ENCODE data around the gene BATF. TPM values are rescaled to one million over a fixed set of nuclear protein-coding genes. Genes with fewer than 3 reads are reported as not detected.
A peak's percentile ranks its signal among the peaks of the same experiment; 100 is the strongest.

Gene BATF
- total and polyA plus RNA-seq, 5 donors from 2014 or later = 50.7 to 119 (median 104) TPM

DNA sequence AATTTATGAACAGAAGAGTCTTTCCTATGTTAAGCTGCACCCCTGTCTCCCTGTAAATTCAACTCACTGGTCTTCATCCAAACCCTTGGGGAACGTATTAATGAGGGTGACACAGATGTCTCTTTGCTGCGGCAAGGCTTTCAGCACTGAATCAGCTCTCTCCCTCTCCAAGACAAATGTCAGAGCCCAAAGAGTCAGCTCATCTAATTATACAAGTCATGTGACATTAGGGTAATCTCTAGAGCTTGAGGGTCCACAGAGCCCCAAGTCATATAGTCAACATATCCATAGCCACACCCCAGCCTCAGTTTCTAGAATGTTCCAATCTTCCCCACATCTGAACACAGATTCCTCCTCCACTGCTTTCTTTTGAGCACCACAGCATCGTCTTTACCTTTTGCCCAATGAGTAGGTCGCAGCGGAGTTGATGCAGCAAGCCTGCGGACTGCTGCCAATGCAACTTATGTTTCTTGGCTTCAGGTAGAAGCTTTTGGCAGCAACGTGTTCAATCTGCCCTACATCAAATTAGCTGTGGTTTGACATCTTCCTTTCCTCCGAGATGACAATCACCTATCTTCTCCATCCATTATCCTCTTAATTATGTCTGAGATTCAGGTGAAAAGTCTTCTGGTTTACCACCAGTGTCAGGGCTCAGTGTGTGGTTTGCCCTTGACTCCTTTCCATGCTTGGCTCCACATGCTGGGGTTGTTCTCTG is 5.3 kb downstream of the BATF start:
- peak overlapping the region; percentile 61 for H3K27ac ChIP-seq (ENCODE audit: insufficient read depth, low read length, poor library complexity, severe bottlenecking)
- H3K4me1 ChIP-seq (ENCODE audit: control insufficient read depth, insufficient read depth, low read length, poor library complexity, severe bottlenecking) = peaks cover 71% of the 10 kb centered on the region

DNA sequence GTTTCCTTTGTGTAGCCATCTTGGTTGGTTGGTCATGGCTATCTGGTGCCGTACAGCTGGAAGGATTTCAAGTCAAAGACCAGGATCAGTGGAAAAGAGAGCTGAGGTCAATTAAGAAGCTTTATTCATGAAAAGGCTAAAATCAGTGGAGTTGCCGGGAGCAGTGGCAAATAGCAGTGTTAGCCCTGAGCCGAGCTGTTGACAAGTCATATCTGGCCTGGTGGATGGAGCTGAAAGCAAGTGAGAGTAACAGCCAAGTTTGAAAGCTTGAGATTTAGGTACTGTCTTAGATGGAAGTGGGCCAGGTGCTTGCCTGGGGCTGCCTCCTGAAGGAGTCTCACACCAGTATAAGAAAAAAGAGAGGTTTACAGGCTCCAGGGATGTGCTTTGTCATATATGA is 9.0 kb downstream of the BATF start:
- no peak for DNase-seq
- Histone ChIP-seq H3K4me3 (ENCODE audit: low read depth, low read length) (peak overlapping the region; percentile 62), H3K27ac (ENCODE audit: insufficient read depth, low read length, poor library complexity, severe bottlenecking) (peak overlapping the region; percentile 67), H3K27me3 (ENCODE audit: control insufficient read depth, insufficient read depth, low read length) (no peaks in the 10 kb centered on the region), H3K36me3 (ENCODE audit: control insufficient read depth, insufficient read depth, low read length) (peaks cover 33% of the 10 kb centered on the region), H3K9me3 (ENCODE audit: control insufficient read depth in 2 of 2, low read length in 2 of 2) (no peaks in the 10 kb centered on the region), H3K4me1 (ENCODE audit: control insufficient read depth, insufficient read depth, low read length, poor library complexity, severe bottlenecking) (peaks cover 72% of the 10 kb centered on the region)
- no peak for ATAC-seq (ENCODE audit: low read depth in 2 of 2)
- Mint-ChIP-seq H3K36me3 (peaks cover 50% of the 10 kb centered on the region), H3K9me3 (no peaks in the 10 kb centered on the region), H3K27ac (peak overlapping the region; percentile 28 to 87 (median 83)), H3K27me3 (no peaks in the 10 kb centered on the region), H3K4me1 (peaks cover 44 to 82% (median 71%) of the 10 kb centered on the region in 4 donors), H3K4me3 (peak overlapping the region; percentile 37 to 65 (median 52))

More for the DNA sequence above, 5.3 kb downstream of the BATF start:
- Histone ChIP-seq H3K4me3 (ENCODE audit: low read depth, low read length) (peak overlapping the region; percentile 94), H3K36me3 (ENCODE audit: control insufficient read depth, insufficient read depth, low read length) (peaks cover 27% of the 10 kb centered on the region), H3K27me3 (ENCODE audit: control insufficient read depth, insufficient read depth, low read length) (no peaks in the 10 kb centered on the region), H3K9me3 (ENCODE audit: control insufficient read depth in 2 of 2, low read length in 2 of 2) (no peaks in the 10 kb centered on the region)
- Mint-ChIP-seq H3K4me1 (peaks cover 37 to 88% (median 66%) of the 10 kb centered on the region in 4 donors), H3K27me3 (no peaks in the 10 kb centered on the region), H3K4me3 (peak overlapping the region; percentile 59 to 96 (median 70)), H3K9me3 (no peaks in the 10 kb centered on the region), H3K27ac (peak overlapping the region; percentile 65 to 79 (median 76)), H3K36me3 (peaks cover 56% of the 10 kb centered on the region)
- no peak for ATAC-seq (ENCODE audit: low read depth in 2 of 2)
- no peak for DNase-seq

DNA sequence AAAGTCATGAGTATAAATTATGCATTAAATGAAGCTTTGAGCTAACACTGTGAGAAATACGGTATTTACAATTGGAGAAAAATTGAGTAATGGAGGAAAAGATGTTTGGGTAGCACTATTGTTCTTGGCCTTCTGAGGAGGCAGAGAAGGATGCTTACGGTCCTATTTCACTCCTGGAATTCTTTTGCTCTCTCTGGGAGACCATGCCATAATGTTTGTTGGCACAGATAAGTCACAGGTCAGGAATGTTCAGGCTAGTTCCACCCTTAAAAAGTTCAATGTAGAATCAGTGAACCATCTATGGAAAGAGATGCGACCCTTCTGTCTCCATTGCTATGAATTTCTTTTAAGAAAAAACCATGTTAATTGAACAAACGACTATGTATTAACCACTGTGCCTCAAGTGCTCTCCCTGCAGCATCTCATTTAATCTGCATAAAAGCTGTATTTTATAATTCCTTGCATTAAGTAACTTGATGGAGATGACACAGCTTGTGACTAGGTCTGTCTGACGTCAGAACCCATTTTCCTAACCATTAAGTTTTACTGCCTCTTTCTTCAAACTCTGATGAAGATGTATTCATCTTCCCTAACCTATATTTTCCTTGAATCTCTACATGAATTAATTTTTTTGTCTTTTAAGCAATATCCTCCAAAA is 9.5 kb downstream of the BATF start:
- no peak for DNase-seq
- peaks cover 29% of the 10 kb centered on the region for H3K36me3 ChIP-seq (ENCODE audit: control insufficient read depth, insufficient read depth, low read length)
- no peaks in the 10 kb centered on the region for H3K27me3 Mint-ChIP-seq
- H3K4me3 Mint-ChIP-seq = peak overlapping the region; percentile 37 to 65 (median 52)
- no peaks in the 10 kb centered on the region for H3K27me3 ChIP-seq (ENCODE audit: control insufficient read depth, insufficient read depth, low read length)
- peak overlapping the region; percentile 62 for H3K4me3 ChIP-seq (ENCODE audit: low read depth, low read length)
- peak overlapping the region; percentile 67 for H3K27ac ChIP-seq (ENCODE audit: insufficient read depth, low read length, poor library complexity, severe bottlenecking)
- H3K4me1 Mint-ChIP-seq = peaks cover 44 to 80% (median 68%) of the 10 kb centered on the region in 4 donors
- H3K9me3 Mint-ChIP-seq = no peaks in the 10 kb centered on the region
- H3K36me3 Mint-ChIP-seq = peaks cover 46% of the 10 kb centered on the region
- H3K9me3 ChIP-seq (ENCODE audit: control insufficient read depth in 2 of 2, low read length in 2 of 2) = no peaks in the 10 kb centered on the region
- peaks cover 69% of the 10 kb centered on the region for H3K4me1 ChIP-seq (ENCODE audit: control insufficient read depth, insufficient read depth, low read length, poor library complexity, severe bottlenecking)
- H3K27ac Mint-ChIP-seq = peak overlapping the region; percentile 76 to 87 (median 83)
- no peak for ATAC-seq (ENCODE audit: low read depth in 2 of 2)

DNA sequence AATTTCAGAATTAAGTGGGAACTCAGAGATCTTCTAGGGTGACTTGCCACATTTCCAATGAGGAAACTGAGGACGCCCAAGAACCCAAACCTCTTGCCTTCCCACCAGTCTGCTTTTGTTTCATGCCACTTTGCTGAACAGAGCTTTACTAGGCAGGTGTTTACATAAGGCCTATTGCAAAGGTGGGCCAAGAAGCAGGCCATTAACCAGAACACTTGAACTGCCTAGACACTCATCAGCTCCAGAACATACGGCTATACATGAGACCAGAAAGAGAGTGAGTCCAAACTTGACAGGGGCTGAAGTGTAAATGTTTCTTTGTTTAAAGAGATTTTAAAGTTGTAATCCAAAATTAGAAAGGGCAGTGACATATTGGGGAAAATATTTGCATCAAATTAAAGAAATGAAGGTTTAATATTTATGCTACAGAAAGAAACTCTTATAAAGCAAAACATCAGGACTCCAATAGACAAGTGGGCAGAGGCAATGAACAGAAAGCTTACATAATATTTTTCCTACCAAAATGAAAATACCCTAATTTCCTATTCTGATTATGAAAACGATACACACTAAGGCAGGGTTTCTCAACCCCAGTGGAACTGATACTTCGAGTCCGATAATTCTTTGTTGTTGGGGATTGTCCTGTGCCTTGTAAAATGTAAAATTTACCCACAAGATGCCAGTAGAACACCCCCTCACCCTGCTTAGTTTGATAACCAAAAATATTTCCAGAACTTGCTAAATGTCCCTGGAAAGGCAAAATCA is 11.7 kb downstream of the BATF start:
- Mint-ChIP-seq H3K36me3 (peaks cover 32% of the 10 kb centered on the region), H3K27ac (peak overlapping the region; percentile 83 to 93 (median 91)), H3K27me3 (no peaks in the 10 kb centered on the region), H3K9me3 (no peaks in the 10 kb centered on the region), H3K4me3 (peak overlapping the region; percentile 5 to 65 (median 13)), H3K4me1 (peaks cover 30 to 75% (median 64%) of the 10 kb centered on the region in 4 donors)
- Histone ChIP-seq H3K36me3 (ENCODE audit: control insufficient read depth, insufficient read depth, low read length) (peaks cover 23% of the 10 kb centered on the region), H3K4me3 (ENCODE audit: low read depth, low read length) (peak overlapping the region; percentile 64), H3K4me1 (ENCODE audit: control insufficient read depth, insufficient read depth, low read length, poor library complexity, severe bottlenecking) (peaks cover 68% of the 10 kb centered on the region), H3K27me3 (ENCODE audit: control insufficient read depth, insufficient read depth, low read length) (no peaks in the 10 kb centered on the region), H3K27ac (ENCODE audit: insufficient read depth, low read length, poor library complexity, severe bottlenecking) (peak overlapping the region; percentile 96), H3K9me3 (ENCODE audit: control insufficient read depth in 2 of 2, low read length in 2 of 2) (no peaks in the 10 kb centered on the region)
- no peak for ATAC-seq (ENCODE audit: low read depth in 2 of 2)
- no peak for DNase-seq

DNA sequence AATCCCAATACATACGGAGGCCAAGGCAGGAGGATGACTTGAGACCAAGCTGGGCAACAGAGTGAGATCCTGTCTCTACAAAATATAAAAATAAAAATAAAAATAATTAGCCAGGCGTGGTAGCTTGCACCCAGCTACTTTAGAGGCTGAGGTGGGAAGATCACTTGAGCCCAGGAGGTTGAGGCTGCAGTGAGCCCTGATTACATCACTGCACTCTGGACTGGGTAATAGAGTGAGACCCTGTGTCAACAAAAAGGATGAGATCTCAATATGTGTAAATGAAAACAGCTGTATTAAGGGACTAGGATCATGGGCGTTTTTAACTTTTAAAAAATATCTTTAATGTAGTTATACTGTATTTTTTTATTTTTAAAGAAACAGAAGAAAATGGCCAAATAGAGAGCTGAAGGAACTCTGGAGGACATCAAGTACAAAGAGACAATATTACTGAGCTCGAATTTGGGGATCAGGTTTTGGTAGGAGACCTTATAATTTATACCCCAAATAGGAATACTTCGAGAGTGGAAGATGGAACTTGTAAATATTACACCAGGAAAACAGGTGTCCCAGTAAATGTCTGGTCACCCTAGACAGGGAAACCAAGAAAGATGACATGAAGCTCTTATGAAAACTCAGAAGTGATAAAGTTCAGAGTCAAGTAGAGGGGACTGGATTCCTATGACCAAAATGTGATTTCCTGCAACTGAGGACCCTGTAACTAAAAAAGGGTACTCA is 13.1 kb downstream of the BATF start:
- Mint-ChIP-seq H3K9me3 (no peaks in the 10 kb centered on the region), H3K36me3 (peaks cover 27% of the 10 kb centered on the region), H3K4me3 (peak overlapping the region in 1 of 4 donors; percentile 56), H3K4me1 (peaks cover 30 to 83% (median 69%) of the 10 kb centered on the region in 4 donors), H3K27ac (peak overlapping the region; percentile 72 to 91 (median 78)), H3K27me3 (no peaks in the 10 kb centered on the region)
- Histone ChIP-seq H3K4me1 (ENCODE audit: control insufficient read depth, insufficient read depth, low read length, poor library complexity, severe bottlenecking) (peaks cover 79% of the 10 kb centered on the region), H3K27ac (ENCODE audit: insufficient read depth, low read length, poor library complexity, severe bottlenecking) (peak overlapping the region; percentile 96), H3K4me3 (ENCODE audit: low read depth, low read length) (peak overlapping the region; percentile 42), H3K27me3 (ENCODE audit: control insufficient read depth, insufficient read depth, low read length) (no peaks in the 10 kb centered on the region), H3K36me3 (ENCODE audit: control insufficient read depth, insufficient read depth, low read length) (peaks cover 19% of the 10 kb centered on the region), H3K9me3 (ENCODE audit: control insufficient read depth in 2 of 2, low read length in 2 of 2) (no peaks in the 10 kb centered on the region)
- DNase-seq (no peak), ATAC-seq (ENCODE audit: low read depth in 2 of 2) (no peak)

DNA sequence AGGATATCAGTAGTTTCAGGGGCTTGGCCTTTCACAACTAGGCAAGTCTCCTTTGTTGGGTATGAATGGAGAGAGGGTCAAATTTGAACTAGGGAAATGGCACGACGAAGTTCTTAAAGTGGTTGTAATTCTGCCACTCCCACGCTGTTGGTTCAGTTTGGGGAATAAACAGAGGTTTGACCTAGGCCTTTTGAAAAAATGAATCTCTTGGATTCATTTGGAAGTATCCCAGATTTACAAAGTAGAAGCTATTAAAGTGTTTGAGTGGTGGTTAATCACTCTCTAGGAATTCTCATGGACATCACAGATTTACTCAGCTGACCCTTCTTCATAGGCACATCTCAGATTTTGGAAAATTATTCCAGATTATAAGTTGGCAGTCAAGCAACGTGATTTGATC is 14.8 kb downstream of the BATF start:
- H3K9me3 ChIP-seq (ENCODE audit: control insufficient read depth in 2 of 2, low read length in 2 of 2) = no peaks in the 10 kb centered on the region
- peaks cover 23 to 87% (median 72%) of the 10 kb centered on the region in 4 donors for H3K4me1 Mint-ChIP-seq
- DNase-seq (no peak), ATAC-seq (ENCODE audit: low read depth in 2 of 2) (no peak)
- H3K27ac Mint-ChIP-seq = peak overlapping the region; percentile 26 to 92 (median 83)
- peak overlapping the region in 1 of 4 donors; percentile 39 for H3K4me3 Mint-ChIP-seq
- H3K9me3 Mint-ChIP-seq = no peaks in the 10 kb centered on the region
- H3K36me3 ChIP-seq (ENCODE audit: control insufficient read depth, insufficient read depth, low read length) = peaks cover 14% of the 10 kb centered on the region
- H3K27me3 Mint-ChIP-seq = no peaks in the 10 kb centered on the region
- peaks cover 80% of the 10 kb centered on the region for H3K4me1 ChIP-seq (ENCODE audit: control insufficient read depth, insufficient read depth, low read length, poor library complexity, severe bottlenecking)
- H3K27ac ChIP-seq (ENCODE audit: insufficient read depth, low read length, poor library complexity, severe bottlenecking) = peak overlapping the region; percentile 96
- peaks cover 16% of the 10 kb centered on the region for H3K36me3 Mint-ChIP-seq
- no peak overlapping the region for H3K4me3 ChIP-seq (ENCODE audit: low read depth, low read length)
- no peaks in the 10 kb centered on the region for H3K27me3 ChIP-seq (ENCODE audit: control insufficient read depth, insufficient read depth, low read length)

DNA sequence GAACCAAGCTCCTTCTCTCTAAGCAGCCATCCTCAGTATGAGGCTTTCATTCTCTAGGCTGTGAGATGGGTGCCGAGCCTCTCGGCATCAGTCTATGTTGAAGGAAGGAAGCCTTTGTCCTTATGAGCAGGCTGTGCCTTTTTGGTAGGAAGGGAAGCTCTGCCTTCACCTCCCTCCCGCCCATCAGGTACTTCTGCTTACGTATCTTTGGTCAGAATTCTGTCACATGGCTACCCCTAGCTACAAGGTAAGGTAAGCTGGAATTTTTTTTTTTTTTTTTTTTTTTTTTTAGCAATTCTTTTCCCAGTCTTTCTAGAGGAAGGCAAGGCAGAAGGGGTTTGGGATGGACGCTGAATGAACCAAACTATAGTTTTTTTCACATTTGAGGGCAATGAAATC is 16.9 kb downstream of the BATF start:
- Mint-ChIP-seq H3K4me3 (peak overlapping the region; percentile 33 to 78 (median 65)), H3K36me3 (peaks cover 11% of the 10 kb centered on the region), H3K9me3 (no peaks in the 10 kb centered on the region), H3K27me3 (peaks cover 4% of the 10 kb centered on the region), H3K4me1 (peaks cover 15 to 84% (median 66%) of the 10 kb centered on the region in 4 donors), H3K27ac (peak overlapping the region; percentile 92 to 98 (median 98))
- H3K27me3 ChIP-seq (ENCODE audit: control insufficient read depth, insufficient read depth, low read length) = no peaks in the 10 kb centered on the region
- no peak for ATAC-seq (ENCODE audit: low read depth in 2 of 2)
- peaks cover 14% of the 10 kb centered on the region for H3K36me3 ChIP-seq (ENCODE audit: control insufficient read depth, insufficient read depth, low read length)
- H3K27ac ChIP-seq (ENCODE audit: insufficient read depth, low read length, poor library complexity, severe bottlenecking) = peak overlapping the region; percentile 96
- H3K4me3 ChIP-seq (ENCODE audit: low read depth, low read length) = peak overlapping the region; percentile 58
- peaks cover 82% of the 10 kb centered on the region for H3K4me1 ChIP-seq (ENCODE audit: control insufficient read depth, insufficient read depth, low read length, poor library complexity, severe bottlenecking)
- H3K9me3 ChIP-seq (ENCODE audit: control insufficient read depth in 2 of 2, low read length in 2 of 2) = no peaks in the 10 kb centered on the region
- DNase-seq = no peak
